Measurements from ENCODE around the gene LGALSL. TPM values are rescaled to one million over a fixed set of nuclear protein-coding genes. Genes with fewer than 3 reads are reported as not detected.
A peak's percentile ranks its signal among the peaks of the same experiment; 100 is the strongest.

LGALSL gene
- 3.7 and 9.4 TPM in 2 replicates for total RNA-seq

DNA sequence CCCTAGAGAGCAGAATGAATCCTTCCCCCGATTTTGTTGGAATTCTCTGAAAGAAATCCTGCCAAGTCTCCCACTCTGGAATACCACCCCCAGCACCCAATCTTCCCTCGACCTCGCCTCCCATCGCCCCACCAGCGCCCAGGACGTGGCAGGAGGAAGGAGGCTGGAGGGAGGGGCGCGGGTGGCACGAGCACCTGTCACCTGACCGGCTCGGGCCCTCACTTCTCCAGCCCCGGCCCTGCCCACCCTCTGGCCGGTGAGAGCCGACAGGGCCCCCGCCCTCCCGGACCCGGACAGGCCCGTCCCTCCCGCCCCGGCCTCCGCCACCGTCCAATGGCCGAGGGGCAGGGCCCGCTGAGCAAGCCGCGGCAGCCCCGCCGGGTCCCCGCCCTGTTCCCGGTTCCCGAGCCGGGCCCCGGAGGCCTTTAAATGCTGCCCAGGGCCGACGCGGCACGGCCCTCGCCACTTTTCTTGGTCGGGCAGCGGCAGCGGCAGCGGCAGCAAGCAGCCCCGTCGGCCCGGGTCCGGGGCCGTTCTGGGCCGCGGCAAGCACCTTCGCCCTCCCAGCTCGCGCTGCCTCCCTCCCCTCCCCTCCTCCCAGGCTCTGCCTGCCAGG is at the start of gene LGALSL:
TSS of gene LGALSL (plus strand) at position 393 of the 616 bp plus-strand sequence. CDS start 384 bp downstream, outside the sequence.
- DNase-seq, result peak; percentile 74

DNA sequence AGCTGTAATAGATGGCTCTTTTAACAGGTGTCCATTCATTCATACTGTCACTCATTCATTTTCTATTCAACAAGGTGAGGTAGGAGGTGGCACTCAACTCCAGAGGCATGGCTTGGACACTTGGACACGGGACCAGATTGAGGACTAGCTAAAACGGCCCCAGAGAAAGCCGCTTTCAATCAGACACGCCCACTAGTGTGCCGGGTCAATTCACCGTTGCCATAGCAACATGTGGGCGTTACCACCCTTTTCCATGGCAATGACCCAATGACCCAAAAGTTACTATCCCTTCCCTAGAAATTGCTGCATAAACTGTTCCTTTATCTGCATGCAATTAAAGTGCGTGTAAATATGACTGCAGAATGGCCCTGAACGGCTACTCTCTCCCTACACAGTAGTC is 49.2 kb upstream of the LGALSL start:
- DNase-seq, result peak; percentile 76

DNA sequence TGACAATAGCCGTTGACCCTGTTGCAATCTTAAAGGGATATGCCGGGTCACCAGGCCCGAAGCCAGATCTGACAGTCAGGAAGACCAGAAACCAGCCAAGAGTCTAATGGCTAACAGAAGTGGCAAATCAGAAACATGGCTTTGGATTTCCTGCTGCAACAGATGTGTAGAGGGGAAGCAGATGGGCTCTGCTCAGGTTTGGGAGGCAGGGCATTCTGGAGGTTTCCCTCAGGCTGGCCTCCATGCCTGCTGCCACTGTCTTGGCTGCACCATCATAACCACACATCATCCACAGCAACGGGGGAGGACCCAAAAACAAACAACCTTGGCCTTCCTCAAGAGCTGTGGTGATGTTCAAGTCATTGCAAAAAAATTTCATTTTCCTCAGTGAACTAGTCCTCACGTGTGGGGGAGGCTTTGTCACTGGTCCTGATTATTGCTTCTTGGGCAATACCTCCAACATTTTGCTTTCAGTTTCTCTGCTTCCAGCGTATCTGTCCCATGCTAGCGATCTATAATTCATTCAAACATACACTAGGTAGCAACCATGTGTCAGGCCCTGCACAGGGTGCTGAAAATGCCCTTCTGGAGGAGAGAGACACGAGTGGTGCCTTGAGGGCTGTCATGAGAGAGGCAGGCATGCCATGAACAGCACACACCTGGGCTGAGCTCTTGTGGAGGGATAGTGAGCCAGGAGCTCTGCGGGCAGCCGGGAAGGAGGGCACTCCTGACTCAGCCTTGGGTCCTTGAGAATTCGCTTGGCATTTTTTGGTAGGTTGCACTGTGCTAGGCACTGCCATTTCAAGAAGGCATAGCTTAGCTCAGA is 48.2 kb upstream of the LGALSL start:
- peak; percentile 64 for DNase-seq

DNA sequence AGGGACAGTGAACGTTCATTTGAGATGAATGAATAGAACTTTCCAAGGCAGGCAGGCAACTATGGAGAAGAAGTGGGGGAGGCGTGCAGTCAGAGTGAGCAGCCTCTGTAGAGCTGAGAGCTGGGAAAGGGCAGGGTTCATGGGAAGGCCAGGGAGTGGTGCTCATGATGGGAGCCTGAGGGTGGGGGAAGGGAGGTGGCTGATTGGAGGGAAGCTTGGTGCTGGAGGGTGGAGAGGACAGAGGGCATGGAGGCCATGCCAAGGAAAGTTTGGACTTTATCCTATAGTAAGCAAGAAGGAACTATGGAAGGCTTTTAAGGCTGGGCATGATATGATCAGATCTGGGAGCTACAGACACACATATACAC is 47.6 kb upstream of the LGALSL start:
- no peak for DNase-seq

DNA sequence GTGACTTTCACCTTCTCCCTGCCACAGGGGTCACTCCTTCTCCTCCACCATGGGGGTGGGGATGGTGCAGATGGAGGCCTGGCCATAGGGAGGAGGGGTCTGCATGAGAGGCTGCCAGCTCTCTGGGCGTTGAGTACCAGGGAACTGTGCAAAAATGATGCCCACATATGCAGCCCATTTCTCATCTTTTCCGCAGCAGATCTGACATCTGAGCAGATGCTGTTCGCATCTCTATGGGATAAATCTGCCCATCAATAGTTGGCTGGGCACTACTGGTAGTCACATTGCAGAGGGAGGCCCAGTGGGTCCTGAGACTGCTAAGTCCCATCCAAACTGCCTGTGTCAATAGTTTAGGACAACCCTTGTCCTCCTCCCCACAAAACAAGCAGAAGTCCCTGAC is 45.9 kb upstream of the LGALSL start:
- DNase-seq, result no peak

DNA sequence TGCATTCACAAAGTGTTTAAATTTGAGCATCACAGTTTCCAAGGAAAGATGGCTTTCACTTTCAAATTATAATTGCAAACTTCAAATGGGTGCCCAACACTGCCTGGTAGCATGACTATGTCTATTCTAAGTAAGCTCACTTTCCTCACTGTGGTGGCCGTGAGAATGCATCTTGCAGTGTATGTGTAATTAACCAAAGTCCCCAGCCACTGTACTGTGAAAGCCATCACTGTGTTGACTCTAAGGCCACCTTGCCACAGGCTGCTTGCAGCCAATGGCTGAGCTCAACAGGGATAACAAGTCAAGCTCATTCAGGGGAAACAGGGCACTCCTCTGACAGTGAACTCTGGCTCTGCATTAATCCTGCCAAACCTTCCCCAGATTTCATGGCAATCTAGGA is 43.3 kb upstream of the LGALSL start:
- no peak for DNase-seq

DNA sequence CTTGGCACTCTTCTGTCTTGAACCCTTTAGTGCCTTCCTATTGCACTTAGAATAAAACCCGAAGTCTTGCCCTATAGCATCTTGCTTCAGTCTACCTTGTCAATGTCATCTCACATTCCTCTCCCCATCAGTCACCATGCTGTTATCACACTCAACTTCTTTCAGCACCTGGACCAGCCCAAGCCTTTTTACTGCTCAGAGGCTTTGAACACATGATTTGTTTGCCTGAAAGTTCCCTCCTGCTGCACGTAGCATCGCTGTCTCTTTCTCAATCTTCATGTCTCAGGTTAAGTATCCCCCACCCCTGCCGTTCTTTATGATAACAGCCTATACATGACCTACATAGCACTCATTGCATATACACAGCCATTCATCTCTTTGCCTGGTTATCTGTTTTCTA is 41.3 kb upstream of the LGALSL start:
- DNase-seq, result no peak

DNA sequence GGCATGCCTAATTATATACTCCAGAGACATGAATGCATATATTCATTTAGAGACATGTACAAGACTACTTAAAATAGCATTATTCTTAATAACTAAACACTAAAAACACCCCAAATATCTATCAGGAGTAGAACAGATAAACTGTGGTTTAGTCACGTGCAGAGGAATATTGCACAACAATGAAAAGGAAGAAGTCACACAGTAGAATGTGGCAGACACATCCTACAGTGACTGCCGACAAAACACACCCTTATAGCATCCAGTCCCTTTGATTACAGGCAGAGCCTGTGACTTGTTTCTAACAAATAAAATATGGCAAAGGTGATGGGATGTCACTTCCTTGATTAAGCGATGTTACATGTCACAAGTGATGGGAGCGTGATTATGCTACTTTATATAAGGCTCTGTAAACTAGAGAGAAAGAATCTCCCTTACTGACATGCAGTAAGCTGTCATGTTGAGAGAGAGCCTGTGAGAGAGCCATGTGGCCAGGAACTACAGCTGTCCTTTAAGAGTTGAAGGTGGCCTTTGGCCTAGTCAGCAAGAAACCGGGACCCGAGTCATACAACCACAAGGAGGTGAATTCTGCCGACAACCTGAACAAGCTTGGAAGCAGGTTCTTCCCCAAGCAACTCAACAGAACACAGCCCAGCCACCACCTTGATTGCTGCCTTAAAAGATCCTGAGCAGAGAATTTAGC is 39.1 kb upstream of the LGALSL start:
- DNase-seq, result no peak

DNA sequence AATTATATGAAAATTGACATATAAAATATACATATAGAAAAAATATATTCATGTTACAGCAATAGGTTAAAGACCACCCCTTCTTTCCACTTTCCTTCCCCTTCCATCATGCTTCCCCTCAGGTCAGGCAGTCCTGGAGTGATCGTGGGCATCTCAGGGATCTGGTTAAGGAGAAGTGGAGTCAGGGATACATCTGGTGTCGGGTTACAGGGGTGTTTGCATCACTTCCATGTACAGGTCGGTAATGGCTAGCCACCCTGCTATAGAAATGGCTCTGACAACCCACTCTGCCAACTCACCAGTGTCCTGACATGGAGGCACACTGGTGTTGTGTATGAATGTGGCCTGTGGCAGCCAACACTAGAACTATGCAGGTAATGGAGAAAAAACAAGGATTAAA is 36.3 kb upstream of the LGALSL start:
- no peak for DNase-seq

DNA sequence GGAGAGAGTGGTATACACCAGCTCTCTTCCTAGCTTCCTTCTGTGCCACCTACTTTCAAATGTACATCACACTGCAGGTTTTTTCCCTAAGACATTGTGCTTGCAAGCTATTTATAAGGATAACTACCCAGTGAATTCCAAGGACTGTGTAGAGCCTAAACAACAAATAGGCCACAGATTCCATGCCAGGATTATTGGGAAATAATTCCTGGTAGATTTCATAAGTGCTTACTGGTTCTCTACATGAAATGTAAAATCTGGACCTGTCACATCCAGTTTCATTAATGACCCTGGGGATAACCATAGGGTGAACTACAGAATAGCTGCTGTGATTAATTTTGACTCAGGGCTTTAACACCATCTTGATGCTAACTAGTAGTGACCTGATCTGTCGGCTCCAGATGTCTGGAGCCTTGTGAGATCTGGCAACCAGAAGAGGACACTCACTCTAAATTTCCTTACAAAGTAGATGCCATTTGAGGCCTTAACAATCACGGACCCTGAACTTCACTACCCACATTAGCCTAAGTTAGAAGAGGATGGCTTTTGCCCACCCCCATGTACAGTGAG is 34.3 kb upstream of the LGALSL start:
- DNase-seq, result no peak

DNA sequence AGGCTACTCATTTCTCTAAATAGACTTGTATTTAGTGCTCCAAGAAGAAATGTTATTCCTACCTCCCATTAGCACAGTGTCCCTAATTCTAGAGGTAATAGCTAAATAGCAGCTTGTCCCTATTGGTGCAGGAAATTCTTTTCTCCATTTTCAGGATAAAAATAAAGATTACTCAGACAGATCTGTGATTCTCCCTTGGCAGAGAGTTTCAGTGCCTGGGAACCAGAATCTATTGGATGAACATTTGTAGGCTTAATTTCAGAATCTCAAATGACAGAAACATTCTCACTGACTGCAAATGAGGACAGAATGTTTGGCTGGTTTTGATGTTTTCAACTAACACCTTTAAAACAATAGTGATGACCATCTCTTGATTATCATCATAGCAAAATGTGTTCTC is 33.3 kb upstream of the LGALSL start:
- DNase-seq, result no peak

DNA sequence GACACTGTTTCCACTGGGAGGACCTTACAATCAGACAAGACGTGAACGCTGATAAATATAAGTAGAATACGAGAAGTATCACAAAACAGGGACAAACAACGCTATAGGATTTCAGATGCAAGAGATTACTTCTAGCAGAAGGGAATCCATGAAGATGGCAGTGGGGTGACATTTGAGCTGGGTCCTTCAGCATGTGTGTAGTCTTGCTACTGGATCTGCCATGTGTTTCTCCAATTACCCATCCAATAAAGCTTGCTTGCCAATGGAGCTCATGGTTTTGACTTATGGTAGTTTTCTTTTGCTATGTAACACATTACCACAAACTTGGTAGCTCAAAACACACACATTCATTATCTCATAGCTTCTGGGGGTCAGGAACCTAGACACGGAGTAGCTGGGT is 32.8 kb upstream of the LGALSL start:
- DNase-seq, result no peak

DNA sequence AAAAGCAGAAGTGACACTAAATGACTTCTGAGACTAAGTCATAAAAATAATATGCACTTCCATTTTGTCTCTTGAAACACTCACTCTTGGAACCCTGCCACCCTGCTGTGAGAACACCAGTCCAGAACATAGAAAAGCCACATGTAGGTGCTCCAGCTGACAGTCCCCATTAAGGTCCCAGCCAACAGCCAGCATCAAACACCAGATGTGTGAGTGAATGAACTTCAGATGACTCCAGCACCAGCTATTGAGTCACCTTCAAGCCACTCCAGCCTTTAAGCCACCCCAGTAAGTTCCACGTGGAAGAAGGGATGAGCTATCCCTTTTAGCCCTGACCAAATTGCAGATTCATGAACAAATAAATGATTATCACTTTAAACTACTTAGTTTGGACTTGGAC is 31.5 kb upstream of the LGALSL start:
- DNase-seq, result no peak

DNA sequence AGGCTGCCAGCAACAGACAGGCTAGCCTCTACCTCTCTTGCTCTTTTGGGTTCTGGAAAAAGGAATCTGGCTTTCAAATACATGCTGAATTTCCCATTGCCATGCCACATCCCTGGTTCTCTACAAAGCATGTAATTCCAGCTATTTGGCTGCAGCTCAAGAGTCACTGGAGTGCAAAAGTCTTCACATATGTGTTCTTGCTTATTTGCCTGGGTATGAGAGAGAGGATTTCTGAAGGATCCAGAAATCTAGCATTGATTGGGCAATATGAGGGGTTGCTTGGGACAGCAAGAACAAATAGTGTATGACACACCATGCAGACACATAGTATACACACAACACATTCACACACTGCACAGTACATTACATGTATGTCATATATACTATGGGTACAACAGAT is 30.7 kb upstream of the LGALSL start:
- no peak for DNase-seq

DNA sequence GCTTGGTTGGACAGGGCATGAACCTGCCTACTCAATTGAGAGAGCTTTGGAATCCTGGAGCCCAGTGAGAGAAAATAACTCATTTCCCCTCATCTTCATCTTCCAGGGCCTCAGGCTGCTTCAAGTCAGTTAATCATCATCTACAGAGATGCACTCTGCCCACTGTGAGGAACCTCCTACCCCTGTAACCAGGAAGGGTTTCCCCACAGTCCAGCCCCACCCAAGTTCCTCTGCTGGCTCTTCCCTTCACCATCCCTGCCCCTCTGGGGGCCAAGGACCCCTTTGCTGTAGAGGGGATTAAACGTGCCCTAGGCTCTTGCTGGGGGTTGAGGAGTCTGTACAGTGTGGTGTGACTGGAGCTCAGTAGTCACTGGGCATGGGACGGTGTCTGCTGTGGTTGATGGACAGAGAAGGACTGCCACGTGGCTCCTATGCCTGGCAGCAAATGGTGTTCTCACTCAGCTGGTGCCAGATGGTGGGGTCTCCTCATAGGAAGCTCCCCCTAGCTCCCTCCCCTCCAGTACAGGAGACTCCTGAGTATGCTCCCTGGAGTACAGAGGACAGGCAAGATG is 29.5 kb upstream of the LGALSL start:
- no peak for DNase-seq

DNA sequence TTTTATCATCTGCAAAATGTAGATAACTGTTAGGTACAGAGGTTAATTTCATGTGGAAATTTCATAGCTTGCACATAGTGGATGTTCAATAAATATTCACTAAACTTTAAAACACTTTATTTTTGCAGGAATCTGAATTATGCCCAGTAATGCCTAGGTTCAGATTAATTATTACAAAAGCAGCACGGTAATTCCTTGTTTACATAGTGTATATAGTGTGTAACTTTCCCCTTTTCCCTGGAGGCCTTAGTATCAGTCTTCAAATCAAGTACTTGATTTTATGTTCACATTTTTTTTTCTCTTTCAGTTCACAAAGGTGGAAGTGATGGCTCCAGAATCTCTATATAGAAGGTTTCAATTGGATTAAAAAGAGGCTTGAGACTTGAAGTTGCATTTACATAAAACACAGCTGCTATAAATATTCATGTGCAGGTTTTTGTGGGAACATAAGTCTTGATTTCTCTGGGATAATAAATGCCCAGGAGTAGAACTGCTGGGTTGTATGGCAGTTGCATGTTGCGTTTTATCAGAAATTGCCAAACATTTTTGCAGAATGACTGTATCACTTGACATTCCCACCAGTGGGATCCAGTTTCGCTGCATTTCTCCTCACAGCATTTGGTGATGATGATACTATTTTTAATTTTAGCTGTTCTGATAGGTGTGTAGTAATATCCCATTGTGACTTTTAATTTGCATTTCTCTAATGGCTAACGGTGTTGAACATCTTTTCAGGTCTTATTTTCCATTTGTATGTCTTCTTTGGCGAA is 27.6 kb upstream of the LGALSL start:
- DNase-seq, result no peak

DNA sequence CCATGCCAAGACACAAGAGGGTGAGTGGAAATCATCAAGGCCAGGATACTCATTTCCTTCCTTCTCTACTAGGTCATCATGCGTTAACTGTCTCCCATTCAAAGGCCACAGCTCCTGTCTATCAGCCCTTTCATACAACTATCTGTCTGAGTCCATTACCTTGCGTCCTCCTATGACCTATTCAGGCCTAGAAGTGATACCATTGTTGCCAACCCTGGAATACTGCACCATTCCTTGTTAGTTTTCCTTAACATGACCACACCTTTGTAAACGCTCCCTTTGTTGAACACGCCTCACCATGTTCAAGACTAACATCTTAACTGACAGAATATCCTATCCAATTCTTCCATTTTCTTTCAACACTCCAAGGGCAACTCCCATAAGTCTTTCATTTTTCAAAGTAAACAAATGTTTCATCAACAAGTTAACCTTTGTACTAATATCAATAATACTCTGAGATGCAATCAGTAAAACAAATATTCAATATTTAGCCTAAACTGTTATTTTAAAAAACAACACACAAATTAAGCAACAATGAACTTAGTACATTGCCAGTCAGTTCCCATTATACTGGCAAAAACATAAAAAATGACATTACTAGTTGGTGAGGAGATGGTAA is 19.8 kb upstream of the LGALSL start:
- DNase-seq, result no peak

DNA sequence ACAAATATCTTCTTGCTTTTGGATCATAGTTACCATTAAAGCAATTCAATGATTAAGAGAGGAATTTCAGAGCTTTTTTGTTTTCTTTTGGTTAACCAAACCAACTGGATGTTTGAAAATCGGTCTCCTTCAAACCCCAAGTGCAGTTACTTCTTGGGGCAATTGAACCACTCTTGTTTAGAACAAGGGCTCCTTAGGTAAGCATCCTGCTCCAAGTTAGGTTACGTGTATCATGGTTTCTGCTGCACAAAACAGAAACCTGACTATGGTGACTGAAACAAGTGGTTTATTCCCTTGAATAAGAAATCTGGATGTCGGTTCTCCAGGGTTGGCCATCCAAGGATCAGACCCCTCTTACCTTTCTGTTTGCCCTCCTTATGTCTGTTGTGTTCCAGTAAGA is 16.1 kb upstream of the LGALSL start:
- no peak for DNase-seq

DNA sequence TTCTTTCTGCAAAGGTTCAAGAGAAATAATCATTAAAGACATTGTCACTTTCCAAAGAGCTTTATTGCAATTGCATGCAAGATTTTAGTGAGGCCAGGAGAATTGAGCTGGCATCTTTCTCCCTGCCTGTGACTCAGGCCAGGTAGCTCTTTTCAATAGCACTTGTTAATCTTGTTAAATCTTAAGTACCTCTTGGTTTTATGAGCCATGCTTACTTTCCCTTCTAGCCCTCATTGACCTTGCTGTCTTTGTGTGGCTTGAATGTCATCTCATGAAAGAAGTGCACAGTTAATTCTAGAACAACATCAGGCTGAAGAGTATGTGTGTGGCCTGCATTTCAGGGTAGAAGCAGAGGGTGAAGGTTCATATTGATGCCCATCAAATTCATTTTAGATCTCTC is 14.8 kb upstream of the LGALSL start:
- no peak for DNase-seq

DNA sequence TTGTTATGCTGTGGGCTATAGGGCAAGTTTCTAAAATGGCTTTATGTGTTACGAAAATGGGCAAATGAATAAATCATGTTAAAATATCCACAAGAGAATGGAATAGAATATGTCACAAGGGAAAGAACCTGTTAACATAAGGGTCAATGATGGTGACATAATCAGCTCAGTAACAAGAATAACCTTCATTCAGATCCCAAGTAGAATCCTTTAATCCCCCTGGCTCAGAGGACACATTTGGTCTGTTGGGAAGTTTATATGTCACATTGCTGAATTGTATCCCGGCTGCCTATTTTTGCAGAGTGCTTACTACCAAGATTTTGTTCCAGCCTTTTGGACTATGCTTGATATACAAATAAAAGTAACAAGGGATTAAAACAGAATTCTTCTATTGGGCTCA is 13.1 kb upstream of the LGALSL start:
- DNase-seq, result no peak

DNA sequence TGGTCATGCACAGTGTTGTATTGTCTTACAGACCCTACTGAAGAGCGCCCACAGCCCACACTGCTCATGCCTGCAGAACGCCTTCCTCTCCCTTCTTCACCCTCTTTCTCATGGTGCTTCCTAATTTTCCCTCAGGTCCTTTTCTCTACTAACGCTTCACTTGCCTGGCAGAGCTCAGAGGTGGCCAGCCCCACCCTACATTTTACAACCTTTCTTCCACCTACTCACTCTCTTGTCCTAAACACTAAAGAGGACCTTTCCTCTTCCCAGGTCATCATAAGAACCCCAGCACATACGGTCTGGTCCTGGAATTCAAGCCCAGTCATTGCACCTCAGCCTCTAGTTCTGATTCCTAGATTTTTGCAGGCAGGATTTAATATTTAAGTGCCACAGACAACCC is 11.7 kb upstream of the LGALSL start:
- DNase-seq, result no peak
